ENCODE results near the gene KLHL30. TPM values are rescaled to one million over a fixed set of nuclear protein-coding genes. Genes with fewer than 3 reads are reported as not detected.

KLHL30 gene
- total RNA-seq, 1 donor from 2014 or later = not detected

DNA sequence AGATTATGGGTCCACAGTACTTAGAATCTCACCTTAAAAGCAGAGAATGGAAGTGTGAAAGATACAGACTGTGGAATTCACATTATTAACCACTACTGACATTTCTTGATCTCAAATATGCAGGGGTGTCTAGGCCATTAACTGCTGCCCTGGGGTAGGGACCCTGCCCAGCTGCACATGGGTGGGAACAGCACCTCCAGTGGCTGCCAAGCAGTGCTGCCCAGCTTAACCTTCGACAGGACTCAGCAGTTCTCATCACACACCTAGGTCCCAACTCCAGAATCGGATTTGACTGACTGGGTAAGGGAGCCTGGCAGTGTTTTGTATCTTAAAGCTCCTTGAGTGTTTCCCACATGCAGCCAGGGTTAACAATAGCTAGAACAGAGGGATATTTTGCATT lies 35.2 kb downstream of the KLHL30 start:
- Mint-ChIP-seq H3K27me3 (ENCODE audit: insufficient read depth) (no peaks in the 10 kb centered on the region), H3K27ac (no peak overlapping the region), H3K4me3 (no peak overlapping the region), H3K36me3 (ENCODE audit: low read depth) (peaks cover 43% of the 10 kb centered on the region), H3K9me3 (no peaks in the 10 kb centered on the region), H3K4me1 (ENCODE audit: low read depth) (no peaks in the 10 kb centered on the region)
- DNase-seq (ENCODE audit: low spot score) = no peak
- intact Hi-C loops (cut with micrococcal nuclease) = no loop called here

- no peak overlapping the region for H3K4me3 Mint-ChIP-seq
Observed at GRCh38 chr2:238174291-238174690, 35.8 kb downstream of the KLHL30 start.

GRCh38 chr2:238174701-238175100 lies 36.2 kb downstream of the KLHL30 start:
- Mint-ChIP-seq H3K36me3 (ENCODE audit: low read depth) (peaks cover 52% of the 10 kb centered on the region), H3K4me3 (no peak overlapping the region), H3K27ac (no peak overlapping the region), H3K9me3 (no peaks in the 10 kb centered on the region), H3K4me1 (ENCODE audit: low read depth) (no peaks in the 10 kb centered on the region), H3K27me3 (ENCODE audit: insufficient read depth) (no peaks in the 10 kb centered on the region)
- no peak for DNase-seq (ENCODE audit: low spot score)
- intact Hi-C loops (cut with micrococcal nuclease) = no loop called here

More at GRCh38 chr2:238174291-238174690, 35.8 kb downstream of the KLHL30 start:
- intact Hi-C loops (cut with micrococcal nuclease) = no loop called here
- no peak for DNase-seq (ENCODE audit: low spot score)
- Mint-ChIP-seq H3K4me1 (ENCODE audit: low read depth) (no peaks in the 10 kb centered on the region), H3K27ac (no peak overlapping the region), H3K27me3 (ENCODE audit: insufficient read depth) (no peaks in the 10 kb centered on the region), H3K9me3 (no peaks in the 10 kb centered on the region), H3K36me3 (ENCODE audit: low read depth) (peaks cover 49% of the 10 kb centered on the region)

- intact Hi-C loops (cut with micrococcal nuclease) = no loop called here
- Mint-ChIP-seq H3K36me3 (ENCODE audit: low read depth) (peaks cover 55% of the 10 kb centered on the region), H3K4me1 (ENCODE audit: low read depth) (no peaks in the 10 kb centered on the region), H3K27ac (no peak overlapping the region), H3K4me3 (no peak overlapping the region), H3K27me3 (ENCODE audit: insufficient read depth) (no peaks in the 10 kb centered on the region), H3K9me3 (no peaks in the 10 kb centered on the region)
- DNase-seq (ENCODE audit: low spot score) = no peak
Observed at GRCh38 chr2:238176613-238177012, 38.1 kb downstream of the KLHL30 start.

- H3K36me3 Mint-ChIP-seq (ENCODE audit: low read depth) = peaks cover 64% of the 10 kb centered on the region
- no peak overlapping the region for H3K4me3 Mint-ChIP-seq
- no peak for DNase-seq (ENCODE audit: low spot score)
- H3K27me3 Mint-ChIP-seq (ENCODE audit: insufficient read depth) = no peaks in the 10 kb centered on the region
- no peaks in the 10 kb centered on the region for H3K9me3 Mint-ChIP-seq
- peaks cover 17% of the 10 kb centered on the region for H3K4me1 Mint-ChIP-seq (ENCODE audit: low read depth)
- intact Hi-C loops (cut with micrococcal nuclease) = no loop called here
- no peak overlapping the region for H3K27ac Mint-ChIP-seq
Observed at GRCh38 chr2:238180554-238180953, 42.1 kb downstream of the KLHL30 start.

DNA sequence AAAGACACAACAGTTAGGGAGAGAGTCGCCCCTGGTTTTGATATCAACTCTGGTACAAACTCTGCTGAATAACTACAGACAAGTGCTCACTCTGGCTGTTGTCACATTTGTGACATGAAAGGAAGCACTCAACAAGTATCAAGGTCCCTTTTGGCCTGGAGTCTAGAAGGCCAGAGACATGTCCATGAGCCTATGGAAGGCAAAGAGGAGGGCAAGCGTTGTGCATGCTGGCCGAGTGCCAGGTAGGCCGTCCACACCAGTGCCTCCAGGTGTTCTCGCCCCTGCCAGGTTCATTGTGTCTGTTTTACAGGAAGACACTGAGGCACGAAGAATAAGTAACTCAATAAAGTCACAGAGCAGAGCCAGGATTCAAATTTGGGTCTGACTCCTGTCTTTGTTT lies 43.9 kb downstream of the KLHL30 start:
- H3K27me3 Mint-ChIP-seq (ENCODE audit: insufficient read depth) = no peaks in the 10 kb centered on the region
- no peaks in the 10 kb centered on the region for H3K9me3 Mint-ChIP-seq
- H3K4me1 Mint-ChIP-seq (ENCODE audit: low read depth) = peaks cover 23% of the 10 kb centered on the region
- no peak overlapping the region for H3K4me3 Mint-ChIP-seq
- no peak for DNase-seq (ENCODE audit: low spot score)
- peaks cover 65% of the 10 kb centered on the region for H3K36me3 Mint-ChIP-seq (ENCODE audit: low read depth)
- intact Hi-C loops (cut with micrococcal nuclease) = no loop called here
- H3K27ac Mint-ChIP-seq = no peak overlapping the region

DNA sequence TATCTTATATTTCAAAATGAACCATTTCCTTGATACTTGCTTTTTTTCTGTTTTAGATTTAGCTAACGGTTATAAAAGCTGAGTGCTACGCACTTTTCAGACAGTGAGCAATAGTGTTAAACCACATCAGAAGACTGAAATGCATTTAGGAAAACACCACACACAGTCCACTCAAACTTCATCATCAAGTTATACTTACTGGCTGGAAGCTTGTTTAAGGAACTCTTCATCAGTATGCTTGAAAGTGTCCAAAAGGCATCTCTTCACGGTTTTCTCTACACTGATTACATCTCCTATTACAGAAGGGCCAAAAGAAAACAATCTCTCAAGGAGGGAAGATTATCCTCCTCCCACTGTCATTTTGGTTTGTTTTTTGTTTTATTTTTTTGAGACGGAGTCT lies 45.4 kb downstream of the KLHL30 start:
- peak overlapping the region; percentile 4 for H3K4me3 Mint-ChIP-seq

DNA sequence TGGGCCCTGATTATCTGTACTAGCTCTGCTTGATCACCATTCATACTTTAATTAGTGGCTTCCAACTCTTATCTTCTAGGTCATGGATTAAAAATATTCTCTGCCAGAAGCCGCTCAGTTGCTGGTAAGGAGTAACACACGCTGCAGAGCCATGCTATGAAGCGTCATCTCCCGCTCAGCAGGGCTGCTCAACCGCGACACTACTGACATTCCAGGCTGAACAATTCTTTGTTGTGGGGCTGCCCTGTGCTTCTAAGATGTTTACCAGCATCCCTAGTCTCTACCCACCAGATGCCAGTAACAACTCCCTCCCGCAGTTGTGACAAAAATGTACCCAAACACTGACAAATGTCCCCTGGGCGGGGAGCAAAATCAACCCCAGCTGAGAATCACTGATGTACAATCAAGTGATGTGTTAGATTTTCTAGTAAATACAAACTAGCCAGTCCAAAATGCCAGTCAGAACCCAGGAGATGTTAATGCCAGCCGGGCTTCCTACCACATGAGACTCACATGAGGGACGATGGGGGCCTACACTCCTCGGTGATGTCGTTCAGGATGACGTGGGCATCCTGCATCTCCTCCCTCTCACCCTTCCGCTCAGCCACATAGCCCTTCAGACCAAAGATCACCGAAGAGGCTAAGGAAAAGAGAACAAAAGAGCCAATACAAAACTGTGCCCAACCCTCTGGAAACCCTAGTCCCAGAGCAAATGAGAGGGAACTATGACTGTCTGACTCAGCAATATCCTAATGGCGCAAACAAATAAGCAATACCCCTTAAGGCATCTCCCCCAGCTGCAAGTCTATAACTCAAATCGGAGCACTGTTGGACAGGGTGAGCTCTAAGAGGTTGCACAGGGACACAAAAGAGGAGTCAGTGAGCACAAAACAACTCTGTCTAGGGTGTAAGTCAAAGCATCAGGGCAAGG lies 49.4 kb downstream of the KLHL30 start:
- no peak overlapping the region for H3K4me3 Mint-ChIP-seq
- DNase-seq (ENCODE audit: low spot score) = no peak
- H3K9me3 Mint-ChIP-seq = no peaks in the 10 kb centered on the region
- H3K36me3 Mint-ChIP-seq (ENCODE audit: low read depth) = peaks cover 58% of the 10 kb centered on the region
- H3K27me3 Mint-ChIP-seq (ENCODE audit: insufficient read depth) = no peaks in the 10 kb centered on the region
- H3K27ac Mint-ChIP-seq = peak overlapping the region; percentile 4
- H3K4me1 Mint-ChIP-seq (ENCODE audit: low read depth) = peaks cover 23% of the 10 kb centered on the region
- intact Hi-C loops (cut with micrococcal nuclease) = no loop called here

More for the DNA sequence above, 45.4 kb downstream of the KLHL30 start:
- DNase-seq (ENCODE audit: low spot score) = no peak
- intact Hi-C loops (cut with micrococcal nuclease) = no loop called here
- Mint-ChIP-seq H3K4me1 (ENCODE audit: low read depth) (peaks cover 23% of the 10 kb centered on the region), H3K27ac (no peak overlapping the region), H3K9me3 (no peaks in the 10 kb centered on the region), H3K36me3 (ENCODE audit: low read depth) (peaks cover 69% of the 10 kb centered on the region), H3K27me3 (ENCODE audit: insufficient read depth) (no peaks in the 10 kb centered on the region)

GRCh38 chr2:238190445-238190844 lies 52.0 kb downstream of the KLHL30 start:
- Mint-ChIP-seq H3K27ac (no peak overlapping the region), H3K27me3 (ENCODE audit: insufficient read depth) (no peaks in the 10 kb centered on the region), H3K9me3 (no peaks in the 10 kb centered on the region), H3K4me1 (ENCODE audit: low read depth) (peaks cover 6% of the 10 kb centered on the region), H3K36me3 (ENCODE audit: low read depth) (peaks cover 51% of the 10 kb centered on the region), H3K4me3 (no peak overlapping the region)
- intact Hi-C loops (cut with micrococcal nuclease) = no loop called here
- DNase-seq (ENCODE audit: low spot score) = no peak

Other genes with a start within 250 kb of the KLHL30 start
- 121 TPM in 2 replicates for gene UBE2F, start 171.7 kb upstream of the KLHL30 start, total RNA-seq
- 109 and 119 TPM in 2 replicates for gene SCLY, start 77.7 kb upstream of the KLHL30 start, total RNA-seq
- gene ESPNL, start 38.3 kb upstream of the KLHL30 start, total RNA-seq = 0.05 and 0.20 TPM in 2 replicates
- 0.20 TPM in 1 of 2 replicates, not detected in the other for gene ERFE, start 20.3 kb downstream of the KLHL30 start, total RNA-seq
- gene ILKAP, start 65.0 kb downstream of the KLHL30 start, total RNA-seq = 77.3 and 79.9 TPM in 2 replicates
- gene HES6, start 101.4 kb downstream of the KLHL30 start, total RNA-seq = 10.3 and 11.2 TPM in 2 replicates
- gene PER2, start 149.9 kb downstream of the KLHL30 start, total RNA-seq = 19.0 and 21.2 TPM in 2 replicates
- 14.4 and 15.4 TPM in 2 replicates for gene TRAF3IP1, start 181.8 kb downstream of the KLHL30 start, total RNA-seq